NCI-H460 (cell line): ENCODE data around the gene TMEM235. TPM values are rescaled to one million over a fixed set of nuclear protein-coding genes. Genes with fewer than 3 reads are reported as not detected.
A peak's percentile ranks its signal among the peaks of the same experiment; 100 is the strongest.

ENCODE experiments used
- DNase-seq: peaks from one replicate; pipeline ENCODE4 v3.0.0-alpha.2; 2016; ENCODE audit warnings: low read depth; ENCODE audit errors: extremely low read depth
- total RNA-seq: library from RNA; depleted of rRNA; stranded (reverse); fragments of >200 nt; shearing (Covaris generic); gene quantifications from 2 replicates; pipeline ENCODE4 v1.2.3, GENCODE V29; 2014

The TMEM235 gene
- total RNA-seq, 1 experiment from 2014 or later, result not detected

- no peak for DNase-seq
Measured at GRCh38 chr17:78236362-78237127, 5.1 kb downstream of the TMEM235 start.

- DNase-seq, result no peak
Measured at GRCh38 chr17:78237401-78238012, 6.1 kb downstream of the TMEM235 start.

- DNase-seq, result no peak
Measured at GRCh38 chr17:78238823-78239488, 7.5 kb downstream of the TMEM235 start.

GRCh38 chr17:78239489-78239931, 8.1 kb downstream of the TMEM235 start:
- DNase-seq, result no peak

GRCh38 chr17:78240012-78240655, 8.7 kb downstream of the TMEM235 start:
- no peak for DNase-seq

- no peak for DNase-seq
Measured at GRCh38 chr17:78240839-78241238, 9.4 kb downstream of the TMEM235 start.

GRCh38 chr17:78241277-78242023, 10.0 kb downstream of the TMEM235 start:
- peak; percentile 16 for DNase-seq

- no peak for DNase-seq
Measured at GRCh38 chr17:78242024-78242742, 10.8 kb downstream of the TMEM235 start.

- no peak for DNase-seq
Measured at GRCh38 chr17:78247304-78247703, 15.9 kb downstream of the TMEM235 start.

- no peak for DNase-seq
Measured at GRCh38 chr17:78248051-78248914, 16.9 kb downstream of the TMEM235 start.

- no peak for DNase-seq
Measured at GRCh38 chr17:78249074-78249817, 17.8 kb downstream of the TMEM235 start.

GRCh38 chr17:78249818-78250806, 18.7 kb downstream of the TMEM235 start:
- DNase-seq, result no peak

GRCh38 chr17:78250891-78251772, 19.7 kb downstream of the TMEM235 start:
- peak; percentile 86 for DNase-seq

- DNase-seq, result no peak
Measured at GRCh38 chr17:78251773-78252103, 20.3 kb downstream of the TMEM235 start.

- no peak for DNase-seq
Measured at GRCh38 chr17:78252111-78252634, 20.7 kb downstream of the TMEM235 start.
